Lower lobe of right lung (tissue), 2 donors: ENCODE measurements around the gene VASP. TPM values are rescaled to one million over a fixed set of nuclear protein-coding genes. Genes with fewer than 3 reads are reported as not detected.
A peak's percentile ranks its signal among the peaks of the same experiment; 100 is the strongest.

Experiments
- ATAC-seq, 2 donors: fragments of 200-7000 bp; cut with Tn5 transposase; one replicate each; pipeline ENCODE4 v1.9.1; 2020 to 2022; ENCODE audit warnings: mild to moderate bottlenecking in 2 of 2, moderate library complexity in 2 of 2
- DNase-seq: peaks from one replicate; pipeline ENCODE4 v3.0.0-alpha.2; 2020
- H3K27ac ChIP-seq: fragments of 200-600 bp; one replicate; pipeline ENCODE4 v1.8.0; 2022
- H3K27me3 ChIP-seq: fragments of 200-600 bp; one replicate; pipeline ENCODE4 v1.8.0; 2022; ENCODE audit warnings: low read depth
- H3K36me3 ChIP-seq: fragments of 200-600 bp; one replicate; pipeline ENCODE4 v1.8.0; 2022; ENCODE audit warnings: mild to moderate bottlenecking
- H3K4me1 ChIP-seq: fragments of 200-600 bp; one replicate; pipeline ENCODE4 v1.8.0; 2022
- H3K4me3 ChIP-seq: fragments of 200-600 bp; one replicate; pipeline ENCODE4 v1.8.0; 2022; ENCODE audit warnings: mild to moderate bottlenecking
- H3K9me3 ChIP-seq: fragments of 200-600 bp; one replicate; pipeline ENCODE4 v1.8.0; 2022
- intact Hi-C: fragments of 100-400 bp; cut with DNase I; formaldehyde crosslinking; loops from one replicate; pipeline ENCODE4 v1.11.0; 2022
- total RNA-seq: library from RNA; stranded (reverse); fragmentation: NEBNext Ultra II Directional; extraction: Animal tissue kit (Norgen Biotek cat#: 25700); gene quantifications from one replicate; pipeline ENCODE4 v1.2.1, GENCODE V29; 2021
- TF ChIP-seq, protein P1 (sequence below): fragments of 200-600 bp; IDR thresholded peaks from one replicate; pipeline ENCODE4 v1.8.0; 2022; ENCODE audit warnings: antibody characterized with exemption, mild to moderate bottlenecking
- donor health status: DM: no; HTN: yes; CAD: no; lungs with severe emphysema.

Gene VASP
- total RNA-seq, 1 donor from 2014 or later, result 190 TPM

DNA sequence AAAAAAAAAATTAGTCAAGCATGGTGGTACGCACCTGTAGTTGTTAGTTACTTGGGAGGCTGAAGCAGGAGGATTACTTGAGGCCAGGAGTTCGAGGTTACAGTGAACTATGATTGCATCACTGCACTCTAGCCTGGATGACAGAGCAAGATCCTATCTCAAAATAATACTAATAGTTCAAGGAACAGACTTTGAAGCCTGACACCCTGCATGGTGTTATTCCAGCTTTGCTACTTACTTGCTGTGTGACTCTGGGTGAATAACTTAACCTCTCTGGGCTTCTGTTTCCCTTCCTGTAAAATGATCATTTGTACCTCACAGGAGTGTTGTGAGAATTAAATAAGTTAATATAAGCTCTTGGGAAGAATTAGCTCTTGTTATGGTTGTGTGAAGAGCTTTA lies 43.0 kb upstream of the VASP start:
- no peak for DNase-seq
- Histone ChIP-seq H3K27me3 (no peaks in the 10 kb centered on the region), H3K4me1 (peaks cover 16% of the 10 kb centered on the region), H3K4me3 (no peak overlapping the region), H3K36me3 (no peaks in the 10 kb centered on the region), H3K27ac (no peak overlapping the region), H3K9me3 (no peaks in the 10 kb centered on the region)
- TF ChIP-seq, protein P1, sequence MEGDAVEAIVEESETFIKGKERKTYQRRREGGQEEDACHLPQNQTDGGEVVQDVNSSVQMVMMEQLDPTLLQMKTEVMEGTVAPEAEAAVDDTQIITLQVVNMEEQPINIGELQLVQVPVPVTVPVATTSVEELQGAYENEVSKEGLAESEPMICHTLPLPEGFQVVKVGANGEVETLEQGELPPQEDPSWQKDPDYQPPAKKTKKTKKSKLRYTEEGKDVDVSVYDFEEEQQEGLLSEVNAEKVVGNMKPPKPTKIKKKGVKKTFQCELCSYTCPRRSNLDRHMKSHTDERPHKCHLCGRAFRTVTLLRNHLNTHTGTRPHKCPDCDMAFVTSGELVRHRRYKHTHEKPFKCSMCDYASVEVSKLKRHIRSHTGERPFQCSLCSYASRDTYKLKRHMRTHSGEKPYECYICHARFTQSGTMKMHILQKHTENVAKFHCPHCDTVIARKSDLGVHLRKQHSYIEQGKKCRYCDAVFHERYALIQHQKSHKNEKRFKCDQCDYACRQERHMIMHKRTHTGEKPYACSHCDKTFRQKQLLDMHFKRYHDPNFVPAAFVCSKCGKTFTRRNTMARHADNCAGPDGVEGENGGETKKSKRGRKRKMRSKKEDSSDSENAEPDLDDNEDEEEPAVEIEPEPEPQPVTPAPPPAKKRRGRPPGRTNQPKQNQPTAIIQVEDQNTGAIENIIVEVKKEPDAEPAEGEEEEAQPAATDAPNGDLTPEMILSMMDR, result no peak
- ATAC-seq, result no peak
- intact Hi-C loops, result no loop called here

DNA sequence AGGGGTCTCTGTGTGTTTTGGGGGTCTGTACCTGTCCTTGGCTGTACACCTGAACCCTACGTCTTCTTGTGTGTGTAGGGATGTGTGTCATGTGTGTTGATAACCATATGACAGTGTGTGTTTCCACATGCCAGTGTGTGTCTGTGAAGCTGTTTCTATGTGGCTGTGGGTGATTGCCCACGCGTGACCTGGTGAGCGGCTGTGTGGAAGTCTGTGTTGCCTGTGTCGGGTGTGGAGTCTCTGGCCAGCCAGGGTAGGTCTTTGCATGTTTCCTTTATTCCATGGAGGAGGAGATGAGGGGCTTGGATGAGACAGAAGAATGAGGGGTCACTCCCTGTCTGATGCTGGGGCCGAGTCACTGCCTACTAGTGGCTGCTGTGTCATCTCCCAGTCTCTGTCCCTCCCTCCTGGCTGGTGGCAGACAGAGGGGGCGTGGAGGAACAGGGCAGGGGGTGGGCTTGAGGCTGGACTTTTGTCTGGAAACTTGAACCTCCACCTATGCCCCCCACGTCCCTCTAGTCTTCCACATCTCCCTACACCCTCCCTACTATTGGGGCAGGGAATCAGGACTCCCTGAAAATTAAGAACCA lies 42.3 kb upstream of the VASP start:
- Histone ChIP-seq H3K27me3 (no peaks in the 10 kb centered on the region), H3K27ac (no peak overlapping the region), H3K4me3 (no peak overlapping the region), H3K9me3 (no peaks in the 10 kb centered on the region), H3K36me3 (no peaks in the 10 kb centered on the region), H3K4me1 (peaks cover 20% of the 10 kb centered on the region)
- DNase-seq (no peak), ATAC-seq (no peak)
- intact Hi-C loops, result no loop called here
- TF ChIP-seq, protein P1, result no peak

DNA sequence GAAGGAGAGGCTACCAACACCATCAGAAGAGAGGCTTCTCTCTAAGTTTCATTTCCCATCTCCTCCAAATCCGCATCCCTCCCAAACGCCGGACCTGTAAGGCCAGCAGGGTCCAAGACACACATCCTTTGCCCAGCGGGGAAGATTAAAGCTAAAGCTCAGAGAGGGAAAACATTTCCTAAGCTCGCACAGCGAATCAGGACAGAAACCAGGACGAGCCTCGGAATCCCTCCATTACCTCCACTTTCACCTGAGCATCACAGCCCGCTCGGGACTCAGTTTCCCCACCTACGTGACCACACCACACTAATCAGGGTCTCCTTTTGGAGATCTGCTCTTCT lies 40.2 kb upstream of the VASP start:
- no peaks in the 10 kb centered on the region for H3K9me3 ChIP-seq
- intact Hi-C loops, result no loop called here
- H3K36me3 ChIP-seq, result no peaks in the 10 kb centered on the region
- DNase-seq (no peak), ATAC-seq (no peak)
- peak overlapping the region; percentile 98 for H3K27ac ChIP-seq
- H3K27me3 ChIP-seq, result no peaks in the 10 kb centered on the region
- peaks cover 29% of the 10 kb centered on the region for H3K4me1 ChIP-seq
- peak overlapping the region; percentile 74 for H3K4me3 ChIP-seq
- TF ChIP-seq, protein P1, result no peak

DNA sequence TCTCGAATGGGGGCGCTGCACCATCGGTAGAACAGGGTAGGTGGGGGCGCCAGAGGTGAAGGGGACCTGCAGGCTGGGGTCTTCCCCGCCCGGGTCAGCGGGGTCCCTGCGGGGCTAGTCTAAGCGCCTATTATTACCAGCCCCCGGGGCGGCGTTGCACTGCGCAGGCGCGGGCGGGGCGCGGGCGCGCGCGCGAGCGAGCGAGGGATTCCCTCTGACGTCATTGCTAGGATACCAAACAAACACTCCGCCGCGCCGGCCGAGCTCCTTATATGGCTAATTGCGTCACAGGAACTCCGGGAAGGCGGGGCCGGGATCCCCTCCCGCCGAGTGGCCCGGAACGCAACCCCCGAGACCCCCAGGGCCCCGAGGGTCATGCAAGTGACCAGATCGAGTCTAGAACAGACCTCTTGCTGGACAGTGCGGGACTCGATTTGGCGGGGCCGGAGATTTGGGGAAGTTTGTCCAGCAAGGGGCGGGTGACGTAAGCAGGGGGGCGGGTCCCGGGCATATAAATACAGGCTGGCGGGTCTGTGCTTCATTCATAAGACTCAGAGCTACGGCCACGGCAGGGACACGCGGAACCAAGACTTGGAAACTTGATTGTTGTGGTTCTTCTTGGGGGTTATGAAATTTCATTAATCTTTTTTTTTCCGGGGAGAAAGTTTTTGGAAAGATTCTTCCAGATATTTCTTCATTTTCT lies 39.7 kb upstream of the VASP start, which contains the start of gene FOSB:
Gene FOSB (plus strand): TSS at position 541 of the 703 bp plus-strand sequence. CDS start 591 bp downstream, outside the sequence.
- no peaks in the 10 kb centered on the region for H3K9me3 ChIP-seq
- H3K27ac ChIP-seq, result peak within 1 kb of the TSS; percentile 98
- H3K27me3 ChIP-seq, result no peaks in the 10 kb centered on the region
- DNase-seq (peak; percentile 97), ATAC-seq (peak; percentile 56 to 66)
- TF ChIP-seq, protein P1, result no peak
- peaks cover 31% of the 10 kb centered on the region for H3K4me1 ChIP-seq
- intact Hi-C loops, result no loop called here
- peak within 1 kb of the TSS; percentile 74 for H3K4me3 ChIP-seq
- H3K36me3 ChIP-seq, result no peaks in the 10 kb centered on the region

DNA sequence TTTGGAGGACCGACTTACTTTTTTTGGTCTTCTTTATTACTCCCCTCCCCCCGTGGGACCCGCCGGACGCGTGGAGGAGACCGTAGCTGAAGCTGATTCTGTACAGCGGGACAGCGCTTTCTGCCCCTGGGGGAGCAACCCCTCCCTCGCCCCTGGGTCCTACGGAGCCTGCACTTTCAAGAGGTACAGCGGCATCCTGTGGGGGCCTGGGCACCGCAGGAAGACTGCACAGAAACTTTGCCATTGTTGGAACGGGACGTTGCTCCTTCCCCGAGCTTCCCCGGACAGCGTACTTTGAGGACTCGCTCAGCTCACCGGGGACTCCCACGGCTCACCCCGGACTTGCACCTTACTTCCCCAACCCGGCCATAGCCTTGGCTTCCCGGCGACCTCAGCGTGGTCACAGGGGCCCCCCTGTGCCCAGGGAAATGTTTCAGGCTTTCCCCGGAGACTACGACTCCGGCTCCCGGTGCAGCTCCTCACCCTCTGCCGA lies 39.1 kb upstream of the VASP start:
- Histone ChIP-seq H3K27me3 (no peaks in the 10 kb centered on the region), H3K9me3 (no peaks in the 10 kb centered on the region), H3K4me1 (peaks cover 34% of the 10 kb centered on the region), H3K36me3 (no peaks in the 10 kb centered on the region), H3K4me3 (peak overlapping the region; percentile 74), H3K27ac (peak overlapping the region; percentile 98)
- intact Hi-C loops, result no loop called here
- no peak for DNase-seq
- TF ChIP-seq, protein P1, result no peak
- ATAC-seq, result peak; percentile 1 to 4
